Thyroid gland (tissue), 4 donors: ENCODE measurements around the gene RPS6KA4. TPM values are rescaled to one million over a fixed set of nuclear protein-coding genes. Genes with fewer than 3 reads are reported as not detected.

Experiments used
- DNase-seq, 2 donors: peaks; one replicate each; pipeline ENCODE4 v3.0.0-alpha.2; 2019
- H3K27ac ChIP-seq, 3 donors: fragments of 200-600 bp; sonication (generic); 1 replicate in 2 of 3; 2 replicates in 1 of 3; pipeline ENCODE4 v1.5.1; 2016 to 2019; ENCODE audit warnings: mild to moderate bottlenecking in 1 of 3, moderate library complexity in 1 of 3
- H3K27me3 ChIP-seq: fragments of 200-600 bp; sonication (generic); one replicate; pipeline ENCODE4 v1.5.1; 2019
- H3K36me3 ChIP-seq, 2 donors: fragments of 200-600 bp; sonication (generic); one replicate each; pipeline ENCODE4 v1.5.1; 2016 to 2019
- H3K4me1 ChIP-seq, 2 donors: fragments of 200-600 bp; sonication (generic); one replicate each; pipeline ENCODE4 v1.5.1; 2017 to 2019
- H3K4me3 ChIP-seq, 3 donors: fragments of 200-600 bp; sonication (generic); replicated peaks in 1 of 3; 1 replicate in 2 of 3; 2 replicates in 1 of 3; pipeline ENCODE4 v1.5.1; 2016; ENCODE audit warnings: mild to moderate bottlenecking in 1 of 3
- H3K9me3 ChIP-seq: fragments of 200-600 bp; sonication (generic); one replicate; pipeline ENCODE4 v1.5.1; 2017
- POLR2A ChIP-seq, 2 donors: fragments of 450-650 bp; IDR thresholded peaks; one replicate each; pipeline ENCODE4 v1.6.1; 2017; ENCODE audit warnings: antibody characterized with exemption in 2 of 2, mild to moderate bottlenecking in 2 of 2, moderate library complexity in 1 of 2
- WGBS, 2 donors: methylation state at CpG; one replicate each; pipeline ENCODE4 v1.1.5; 2017; 5-methylcytosine and 5-hydroxymethylcytosine counted together
- intact Hi-C: fragments of 100-400 bp; cut with DNase I; formaldehyde crosslinking; loops from one replicate; pipeline ENCODE4 v1.15.1; 2023
- total RNA-seq, 4 donors: library from RNA; depleted of rRNA; stranded (reverse); fragments of >200 nt; gene quantifications; one replicate each; pipeline ENCODE4 v1.2.3, GENCODE V29; 2016
- TF ChIP-seq, protein P1 (sequence below), 6 experiments: fragments of 200-600 bp in 3 of 6; fragments of 450-650 bp in 3 of 6; sonication (generic) in 3 of 6; IDR thresholded peaks; one replicate each; pipeline ENCODE4 v1.5.1; 2016 to 2019; ENCODE audit warnings: antibody characterized with exemption in 6 of 6, mild to moderate bottlenecking in 2 of 6, inconsistent platforms in 1 of 6, moderate library complexity in 1 of 6

Gene RPS6KA4
- total RNA-seq, 4 donors from 2014 or later: 19.2 to 44.9 (median 21.8) TPM

DNA sequence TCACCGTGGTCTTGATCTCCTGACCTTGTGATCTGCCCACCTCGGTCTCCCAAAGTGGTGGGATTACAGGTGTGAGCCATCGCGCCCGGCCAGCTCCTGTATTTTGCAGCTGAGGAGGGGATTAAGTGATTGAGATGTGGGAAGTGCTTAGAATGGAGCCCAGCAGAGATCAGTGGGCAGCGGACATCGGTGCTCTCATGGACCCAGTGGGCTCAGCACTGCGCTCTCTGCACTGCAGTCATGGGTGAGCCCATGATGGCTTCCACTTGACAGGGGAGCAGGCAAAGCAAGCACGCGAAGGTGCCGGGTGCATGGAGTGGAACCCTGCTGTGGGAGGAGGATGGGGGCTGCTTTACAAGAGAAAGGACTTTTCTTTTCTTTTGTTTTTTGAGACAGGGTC is 28.1 kb upstream of the RPS6KA4 start:
- H3K4me3 ChIP-seq: no peak overlapping the region
- H3K36me3 ChIP-seq: no peaks in the 10 kb centered on the region
- H3K27ac ChIP-seq: peak overlapping the region in 2 of 3 donors; percentile 83 to 89
- DNase-seq: no peak
- peaks cover 17 to 24% of the 10 kb centered on the region in 2 donors for H3K4me1 ChIP-seq
- no peak for TF ChIP-seq POLR2A (IDR thresholded peaks at IDR 0.05)
- no peaks in the 10 kb centered on the region for H3K27me3 ChIP-seq
- no peaks in the 10 kb centered on the region for H3K9me3 ChIP-seq
- intact Hi-C loops: no loop called here
- WGBS, 2 donors: 77 to 87% methylated on average over 8 to 11 of the region's 11 CpGs

DNA sequence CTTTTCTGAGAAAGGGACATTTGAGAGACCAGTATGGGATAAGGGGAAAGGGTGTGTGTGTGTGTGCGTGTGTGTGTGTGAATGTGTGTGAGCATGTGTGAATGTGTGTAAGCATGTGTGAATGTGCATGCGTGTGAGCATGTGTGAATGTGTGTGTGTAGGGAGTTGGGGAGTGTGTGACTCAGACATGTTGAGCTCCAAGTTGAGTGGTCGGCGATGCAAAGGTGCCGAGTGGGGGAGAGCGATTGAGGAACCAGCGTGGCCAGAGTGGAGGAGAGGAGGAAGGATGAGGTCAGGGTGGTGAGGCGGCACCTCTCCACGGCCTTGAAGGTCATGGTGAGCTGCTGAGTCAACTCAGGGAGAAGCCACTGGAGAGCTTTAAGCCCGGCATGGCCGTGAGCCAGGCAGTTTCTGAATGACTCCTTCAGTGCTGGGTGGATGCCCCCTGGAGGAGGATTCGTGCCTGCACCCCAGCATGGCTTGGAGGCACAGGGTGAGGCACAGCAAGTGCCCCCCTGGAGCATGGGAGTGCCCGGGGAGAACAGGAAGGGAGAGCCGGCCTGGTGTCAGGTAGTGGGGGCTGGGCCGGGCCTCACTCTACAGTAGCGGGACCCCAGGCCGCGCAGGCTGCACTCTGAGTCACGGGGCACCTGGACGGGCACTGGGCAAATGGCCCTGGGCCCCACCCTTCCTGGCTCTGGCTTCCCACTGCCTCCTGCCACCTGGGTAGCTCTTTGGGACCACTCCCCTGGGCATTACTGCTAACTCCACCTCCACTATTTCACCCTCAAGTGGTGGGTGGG is 27.2 kb upstream of the RPS6KA4 start:
- no peaks in the 10 kb centered on the region for H3K27me3 ChIP-seq
- H3K9me3 ChIP-seq: no peaks in the 10 kb centered on the region
- 14 to 21% methylated on average over 16 to 20 of the region's 20 CpGs for WGBS, 2 donors
- no peak for TF ChIP-seq POLR2A (IDR thresholded peaks at IDR 0.05)
- TF ChIP-seq, protein P1, sequence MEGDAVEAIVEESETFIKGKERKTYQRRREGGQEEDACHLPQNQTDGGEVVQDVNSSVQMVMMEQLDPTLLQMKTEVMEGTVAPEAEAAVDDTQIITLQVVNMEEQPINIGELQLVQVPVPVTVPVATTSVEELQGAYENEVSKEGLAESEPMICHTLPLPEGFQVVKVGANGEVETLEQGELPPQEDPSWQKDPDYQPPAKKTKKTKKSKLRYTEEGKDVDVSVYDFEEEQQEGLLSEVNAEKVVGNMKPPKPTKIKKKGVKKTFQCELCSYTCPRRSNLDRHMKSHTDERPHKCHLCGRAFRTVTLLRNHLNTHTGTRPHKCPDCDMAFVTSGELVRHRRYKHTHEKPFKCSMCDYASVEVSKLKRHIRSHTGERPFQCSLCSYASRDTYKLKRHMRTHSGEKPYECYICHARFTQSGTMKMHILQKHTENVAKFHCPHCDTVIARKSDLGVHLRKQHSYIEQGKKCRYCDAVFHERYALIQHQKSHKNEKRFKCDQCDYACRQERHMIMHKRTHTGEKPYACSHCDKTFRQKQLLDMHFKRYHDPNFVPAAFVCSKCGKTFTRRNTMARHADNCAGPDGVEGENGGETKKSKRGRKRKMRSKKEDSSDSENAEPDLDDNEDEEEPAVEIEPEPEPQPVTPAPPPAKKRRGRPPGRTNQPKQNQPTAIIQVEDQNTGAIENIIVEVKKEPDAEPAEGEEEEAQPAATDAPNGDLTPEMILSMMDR (IDR thresholded peaks at IDR 0.05): peak; percentile 15 to 80 (median 60)
- DNase-seq: peak; percentile 98 to 99
- peaks cover 17 to 24% of the 10 kb centered on the region in 2 donors for H3K4me1 ChIP-seq
- H3K27ac ChIP-seq: peak overlapping the region; percentile 79 to 89 (median 83)
- H3K36me3 ChIP-seq: no peaks in the 10 kb centered on the region
- intact Hi-C loops: no loop called here
- no peak overlapping the region for H3K4me3 ChIP-seq

DNA sequence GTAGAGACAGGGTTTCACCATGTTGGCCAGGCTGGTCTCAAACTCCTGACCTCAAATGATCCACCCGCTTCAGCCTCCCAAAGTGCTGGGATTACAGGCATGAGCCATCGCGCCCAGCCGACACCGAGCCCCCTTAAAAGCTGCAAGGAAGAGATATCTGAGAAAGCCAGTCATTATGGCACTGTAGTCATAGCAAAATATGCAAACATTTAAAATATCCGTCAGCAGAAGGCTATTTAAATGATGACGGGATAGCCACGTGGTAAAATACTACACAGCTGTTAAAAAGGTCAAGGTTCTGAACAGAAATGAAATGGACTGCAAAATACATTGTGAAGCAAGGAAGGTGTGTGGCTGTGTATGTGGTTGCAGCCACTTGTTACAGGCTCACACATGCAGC is 25.4 kb upstream of the RPS6KA4 start:
- Histone ChIP-seq H3K4me1 (peaks cover 17 to 26% of the 10 kb centered on the region in 2 donors), H3K9me3 (no peaks in the 10 kb centered on the region), H3K27me3 (no peaks in the 10 kb centered on the region), H3K36me3 (no peaks in the 10 kb centered on the region), H3K27ac (no peak overlapping the region), H3K4me3 (no peak overlapping the region)
- TF ChIP-seq POLR2A (IDR thresholded peaks at IDR 0.05): no peak
- TF ChIP-seq, protein P1 (IDR thresholded peaks at IDR 0.05): no peak
- intact Hi-C loops: no loop called here
- WGBS, 2 donors: 92 to 93% methylated on average over 8 of the region's 8 CpGs
- DNase-seq: no peak

DNA sequence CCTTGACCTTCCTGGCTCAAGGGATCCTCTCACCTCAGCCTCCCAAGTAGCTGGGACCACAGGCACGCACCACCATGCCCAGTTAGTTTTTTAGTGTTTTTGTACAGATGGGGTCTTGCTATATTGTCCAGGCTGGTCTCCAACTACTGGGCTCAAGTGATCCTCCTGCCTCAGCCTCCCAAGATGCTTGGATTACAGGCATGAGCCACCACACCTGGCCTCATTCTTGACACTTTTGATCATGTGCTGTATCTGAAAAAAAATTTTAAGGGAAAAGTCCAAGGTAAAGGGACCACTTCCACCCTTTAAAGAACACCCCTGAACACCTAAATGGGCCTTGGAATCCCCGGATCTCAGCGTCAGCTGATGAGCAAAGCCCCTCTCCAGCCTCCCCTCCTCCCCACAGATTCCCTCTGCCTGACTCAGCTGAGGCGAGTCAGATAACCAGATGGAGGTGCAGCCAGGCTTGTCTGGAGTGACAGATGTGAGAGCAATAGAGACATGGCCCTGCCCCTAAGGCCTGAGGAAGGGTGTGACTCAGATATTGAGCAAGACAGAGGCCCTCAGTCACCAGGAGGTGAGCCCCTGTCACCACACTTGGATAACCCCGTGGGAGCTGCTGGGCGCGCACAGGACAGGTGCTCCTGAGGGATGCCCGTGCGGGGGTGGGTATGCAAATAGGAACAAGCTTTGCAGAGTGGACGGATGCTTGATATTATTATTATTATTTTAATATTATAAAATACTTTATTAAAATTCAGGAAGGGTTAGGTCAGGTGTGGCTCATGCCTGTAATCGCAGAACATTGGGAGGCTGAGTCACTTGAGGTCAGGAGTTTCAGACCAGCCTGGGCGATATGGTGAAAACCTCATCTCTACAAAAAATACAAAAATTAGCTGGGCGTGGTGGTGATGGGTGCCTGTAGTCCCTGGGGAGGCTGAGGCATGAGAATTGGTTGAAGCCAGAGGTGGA is 23.9 kb upstream of the RPS6KA4 start:
- intact Hi-C loops: no loop called here
- Histone ChIP-seq H3K4me1 (peaks cover 17 to 27% of the 10 kb centered on the region in 2 donors), H3K27ac (peak overlapping the region in 2 of 3 donors; percentile 38 to 44), H3K9me3 (no peaks in the 10 kb centered on the region), H3K36me3 (no peaks in the 10 kb centered on the region), H3K4me3 (no peak overlapping the region), H3K27me3 (no peaks in the 10 kb centered on the region)
- 48 to 56% methylated on average over 13 of the region's 13 CpGs for WGBS, 2 donors
- TF ChIP-seq POLR2A (IDR thresholded peaks at IDR 0.05): no peak
- TF ChIP-seq, protein P1 (IDR thresholded peaks at IDR 0.05): no peak
- DNase-seq: peak; percentile 92 to 94

DNA sequence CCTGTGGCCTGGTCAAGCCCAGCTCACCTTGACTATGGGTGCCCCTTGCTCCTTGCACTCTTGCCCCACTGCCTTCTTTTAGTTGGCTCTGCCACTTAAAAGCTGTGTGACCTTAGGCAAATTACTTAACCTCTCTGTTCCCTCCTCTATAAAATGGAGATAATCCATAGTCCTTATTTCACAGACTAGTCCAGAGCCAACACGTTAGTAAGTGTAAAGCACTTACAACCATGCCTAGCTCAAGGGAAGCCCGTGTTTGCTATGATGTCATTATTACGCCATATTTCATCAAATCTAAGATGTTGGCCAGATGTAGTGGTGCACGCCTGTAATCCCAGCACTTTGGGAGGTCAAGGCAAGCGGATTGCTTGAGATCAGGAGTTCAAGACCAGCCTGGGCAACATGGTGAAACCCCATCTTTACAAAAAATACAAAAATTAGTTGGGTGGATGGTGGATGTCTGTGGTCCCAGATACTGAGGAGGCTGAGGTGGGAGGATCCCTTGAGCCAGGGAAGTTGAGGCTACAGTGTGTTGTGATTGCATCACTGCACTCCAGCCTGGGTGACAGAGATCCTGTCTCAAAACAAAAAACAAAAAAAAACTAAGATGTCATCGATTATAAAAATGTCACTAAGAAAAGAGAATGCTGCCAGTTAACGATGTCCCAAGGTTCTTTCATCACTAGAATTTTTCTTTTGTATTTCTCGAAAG is 21.3 kb upstream of the RPS6KA4 start:
- TF ChIP-seq POLR2A (IDR thresholded peaks at IDR 0.05): no peak
- TF ChIP-seq, protein P1 (IDR thresholded peaks at IDR 0.05): no peak

More for the DNA sequence above, 21.3 kb upstream of the RPS6KA4 start:
- WGBS, 2 donors: 77 to 79% methylated on average over 8 of the region's 8 CpGs
- Histone ChIP-seq H3K36me3 (no peaks in the 10 kb centered on the region), H3K27ac (no peak overlapping the region), H3K4me3 (no peak overlapping the region), H3K4me1 (peaks cover 5 to 18% of the 10 kb centered on the region in 2 donors), H3K9me3 (no peaks in the 10 kb centered on the region), H3K27me3 (no peaks in the 10 kb centered on the region)
- DNase-seq: no peak
- intact Hi-C loops: no loop called here
